Neuronal stem cell (in vitro differentiated cells): ENCODE measurements around the gene SPRR1B. TPM values are rescaled to one million over a fixed set of nuclear protein-coding genes. Genes with fewer than 3 reads are reported as not detected.

ENCODE experiments used
- DNase-seq: peaks from one replicate; pipeline ENCODE4 v3.0.0-alpha.2; 2013; ENCODE audit warnings: low spot score
- H2AFZ ChIP-seq: one replicate; pipeline ENCODE4 v1.6.1; 2013; ENCODE audit warnings: mild to moderate bottlenecking, low read length, inconsistent platforms
- H2AK5ac ChIP-seq: 2 replicates; pipeline ENCODE4 v1.6.1; 2013; ENCODE audit warnings: low read depth, mild to moderate bottlenecking, inconsistent platforms, low read length, moderate library complexity, mixed read lengths
- H2BK120ac ChIP-seq: 2 replicates; pipeline ENCODE4 v1.6.1; 2013; ENCODE audit warnings: low read depth, mild to moderate bottlenecking, inconsistent platforms, low read length, moderate library complexity, mixed read lengths
- H2BK12ac ChIP-seq: one replicate; pipeline ENCODE4 v1.6.1; 2013; ENCODE audit warnings: low read length, inconsistent platforms
- H2BK15ac ChIP-seq: 2 replicates; pipeline ENCODE4 v1.6.1; 2013; ENCODE audit warnings: mild to moderate bottlenecking, low read length, inconsistent platforms, mixed read lengths
- H2BK5ac ChIP-seq: one replicate; pipeline ENCODE4 v1.6.1; 2013; ENCODE audit warnings: inconsistent platforms, mild to moderate bottlenecking, low read length, moderate library complexity
- H3K14ac ChIP-seq: one replicate; pipeline ENCODE4 v1.6.1; 2013; ENCODE audit warnings: low read length, inconsistent platforms
- H3K18ac ChIP-seq: 2 replicates; pipeline ENCODE4 v1.6.1; 2013; ENCODE audit warnings: low read length, inconsistent platforms
- H3K23ac ChIP-seq: 2 replicates; pipeline ENCODE4 v1.6.1; 2013; ENCODE audit warnings: low read depth, mild to moderate bottlenecking, mixed read lengths, low read length, inconsistent platforms; ENCODE audit not compliant: poor library complexity
- H3K27ac ChIP-seq: replicated peaks from 3 replicates; pipeline ENCODE4 v1.5.1; 2013; ENCODE audit warnings: low read length, inconsistent platforms
- H3K27me3 ChIP-seq, 3 experiments: 2 replicates each; pipeline ENCODE4 v1.6.1; 2013; ENCODE audit warnings: low read length in 3 of 3, mild to moderate bottlenecking in 2 of 3, inconsistent platforms in 1 of 3, low read depth in 1 of 3, mixed read lengths in 1 of 3, moderate library complexity in 1 of 3; ENCODE audit not compliant: control insufficient read depth in 3 of 3, insufficient read depth in 3 of 3
- H3K36me3 ChIP-seq, 2 donors: replicated peaks in 1 of 2; 2 replicates each; pipeline ENCODE4 v1.6.1; 2013; ENCODE audit warnings: low read length in 2 of 2; ENCODE audit not compliant: control insufficient read depth in 2 of 2, insufficient read depth in 2 of 2
- H3K4ac ChIP-seq: 2 replicates; pipeline ENCODE4 v1.6.1; 2013; ENCODE audit warnings: inconsistent platforms, mild to moderate bottlenecking, low read length, moderate library complexity
- H3K4me1 ChIP-seq, 2 donors: 1 replicate in 1 of 2; 2 replicates in 1 of 2; pipeline ENCODE4 v1.6.1; 2013; ENCODE audit warnings: low read length in 2 of 2, low read depth in 1 of 2; ENCODE audit not compliant: control insufficient read depth in 2 of 2, insufficient read depth in 1 of 2
- H3K4me2 ChIP-seq: one replicate; pipeline ENCODE4 v1.6.1; 2013; ENCODE audit warnings: mild to moderate bottlenecking, low read length, inconsistent platforms; ENCODE audit not compliant: insufficient read depth, poor library complexity, severe bottlenecking
- H3K4me3 ChIP-seq, 2 donors: 2 replicates each; pipeline ENCODE4 v1.5.1; 2013; ENCODE audit warnings: low read length in 2 of 2, mild to moderate bottlenecking in 2 of 2, inconsistent platforms in 1 of 2, moderate library complexity in 1 of 2
- H3K79me1 ChIP-seq: one replicate; pipeline ENCODE4 v1.6.1; 2013; ENCODE audit warnings: low read depth, mild to moderate bottlenecking, inconsistent platforms, low read length, moderate library complexity
- H3K9ac ChIP-seq: one replicate; pipeline ENCODE4 v1.6.1; 2013; ENCODE audit warnings: mild to moderate bottlenecking, low read depth, low read length, inconsistent platforms; ENCODE audit not compliant: poor library complexity
- H3K9me3 ChIP-seq, 2 donors: replicated peaks in 1 of 2; 2 replicates each; pipeline versions ENCODE3 to v1.6.1; 2013; ENCODE audit warnings: low read length in 2 of 2, mild to moderate bottlenecking in 2 of 2, inconsistent platforms in 1 of 2, low read depth in 1 of 2, mixed read lengths in 1 of 2, moderate library complexity in 1 of 2; ENCODE audit not compliant: control insufficient read depth in 2 of 2, insufficient read depth in 1 of 2
- H4K8ac ChIP-seq: one replicate; pipeline ENCODE4 v1.6.1; 2013; ENCODE audit warnings: low read depth, mild to moderate bottlenecking, inconsistent platforms, low read length, moderate library complexity
- H4K91ac ChIP-seq: one replicate; pipeline ENCODE4 v1.6.1; 2013; ENCODE audit warnings: low read length, low read depth, mild to moderate bottlenecking, inconsistent platforms; ENCODE audit not compliant: poor library complexity
- WGBS, 2 donors: extraction: QIAGEN DNeasy Blood & Tissue Kit; methylation state at CpG; one replicate each; pipeline ENCODE4 v1.1.7; 2013; ENCODE audit warnings: missing lambda C conversion rate in 2 of 2, mixed read lengths in 1 of 2; ENCODE audit not compliant: insufficient read length in 2 of 2, insufficient replicate concordance in 1 of 2; ENCODE audit errors: extremely low coverage in 2 of 2; 5-methylcytosine and 5-hydroxymethylcytosine counted together
- polyA plus RNA-seq, 2 experiments: library from polyadenylated mRNA; stranded (reverse); fragments of 200-250 nt; gene quantifications; one replicate each; pipeline ENCODE4 v1.2.3, GENCODE V29; 2013

SPRR1B gene, protein sequence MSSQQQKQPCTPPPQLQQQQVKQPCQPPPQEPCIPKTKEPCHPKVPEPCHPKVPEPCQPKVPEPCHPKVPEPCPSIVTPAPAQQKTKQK
- not detected for polyA plus RNA-seq (2013, experiment 1 of 2)
- polyA plus RNA-seq (2013, experiment 2 of 2), result not detected

DNA sequence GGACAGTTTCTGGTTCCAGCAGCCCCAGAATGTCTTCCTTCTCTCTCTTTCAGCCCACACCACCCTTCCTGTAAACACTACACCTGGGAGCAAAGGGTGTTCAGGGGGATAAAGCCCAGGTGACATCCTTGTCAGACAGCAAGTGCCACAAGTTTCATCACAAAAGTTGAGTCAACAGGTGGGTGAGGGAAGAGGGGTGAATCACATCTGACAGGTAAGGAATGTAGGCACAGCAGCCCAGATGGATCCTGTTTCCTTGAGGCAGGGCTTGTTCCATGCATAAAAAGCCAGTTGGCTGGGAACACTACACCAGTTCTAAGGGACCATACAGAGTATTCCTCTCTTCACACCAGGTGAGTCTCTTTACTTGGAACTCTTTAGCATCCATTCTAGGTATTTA is at the start of gene SPRR1B:
Gene SPRR1B (plus strand): TSS at position 309 of the 400 bp plus-strand sequence. CDS start 1,143 bp downstream, outside the sequence.
- no peak within 1 kb of the TSS for H3K14ac ChIP-seq
- no peak within 1 kb of the TSS for H3K4ac ChIP-seq
- no peaks in the 10 kb centered on the region for H3K36me3 ChIP-seq
- H3K27ac ChIP-seq, result no peak within 1 kb of the TSS
- no peak within 1 kb of the TSS for H3K4me3 ChIP-seq
- no peak within 1 kb of the TSS for H2BK12ac ChIP-seq
- H2AFZ ChIP-seq, result no peak within 1 kb of the TSS
- no peaks in the 10 kb centered on the region for H3K79me1 ChIP-seq
- no peak within 1 kb of the TSS for H3K9ac ChIP-seq
- H2BK120ac ChIP-seq, result no peak within 1 kb of the TSS
- no peak within 1 kb of the TSS for H3K4me2 ChIP-seq
- no peak within 1 kb of the TSS for H4K8ac ChIP-seq
- no peaks in the 10 kb centered on the region for H3K27me3 ChIP-seq
- no peak within 1 kb of the TSS for H4K91ac ChIP-seq
- H2BK15ac ChIP-seq, result no peak within 1 kb of the TSS
- H3K9me3 ChIP-seq, result no peaks in the 10 kb centered on the region
- no peak within 1 kb of the TSS for H2AK5ac ChIP-seq
- H3K23ac ChIP-seq, result no peak within 1 kb of the TSS
- H3K18ac ChIP-seq, result no peak within 1 kb of the TSS
- DNase-seq, result no peak
- H3K4me1 ChIP-seq, result peaks cover 0 to 4% of the 10 kb centered on the region in 2 donors
- no peak within 1 kb of the TSS for H2BK5ac ChIP-seq

GRCh38 chr1:152982076-152982475 is 48.9 kb upstream of the SPRR1B start:
- H3K9ac ChIP-seq, result no peak overlapping the region
- H3K27ac ChIP-seq, result no peak overlapping the region
- H3K36me3 ChIP-seq, result no peaks in the 10 kb centered on the region
- no peak for DNase-seq
- no peak overlapping the region for H2BK12ac ChIP-seq
- no peak overlapping the region for H3K4ac ChIP-seq
- no peak overlapping the region for H3K4me3 ChIP-seq
- H2AFZ ChIP-seq, result no peak overlapping the region
- no peak overlapping the region for H3K23ac ChIP-seq
- H2BK120ac ChIP-seq, result no peak overlapping the region
- no peak overlapping the region for H4K8ac ChIP-seq
- H4K91ac ChIP-seq, result no peak overlapping the region
- no peak overlapping the region for H3K4me2 ChIP-seq
- H3K14ac ChIP-seq, result no peak overlapping the region
- H3K27me3 ChIP-seq, result no peaks in the 10 kb centered on the region
- H3K79me1 ChIP-seq, result no peaks in the 10 kb centered on the region
- no peak overlapping the region for H2BK5ac ChIP-seq
- no peak overlapping the region for H2BK15ac ChIP-seq
- H3K18ac ChIP-seq, result no peak overlapping the region
- no CpG with 5 or more reads among the region's 4 CpGs for WGBS, 2 donors
- H3K9me3 ChIP-seq, result no peaks in the 10 kb centered on the region
- no peaks in the 10 kb centered on the region for H3K4me1 ChIP-seq
- no peak overlapping the region for H2AK5ac ChIP-seq

- Histone ChIP-seq H2AK5ac (no peak overlapping the region), H3K9me3 (no peaks in the 10 kb centered on the region), H2BK120ac (no peak overlapping the region), H2BK15ac (no peak overlapping the region), H4K91ac (no peak overlapping the region), H2AFZ (no peak overlapping the region), H3K14ac (no peak overlapping the region), H3K9ac (no peak overlapping the region), H3K18ac (no peak overlapping the region), H3K27me3 (no peaks in the 10 kb centered on the region), H2BK12ac (no peak overlapping the region), H3K4me1 (no peaks in the 10 kb centered on the region), H3K27ac (no peak overlapping the region), H3K79me1 (no peaks in the 10 kb centered on the region), H3K23ac (no peak overlapping the region), H3K36me3 (no peaks in the 10 kb centered on the region), H2BK5ac (no peak overlapping the region), H3K4ac (no peak overlapping the region), H3K4me2 (no peak overlapping the region), H3K4me3 (no peak overlapping the region), H4K8ac (no peak overlapping the region)
- DNase-seq, result no peak
Observed at GRCh38 chr1:152983234-152983633, 47.8 kb upstream of the SPRR1B start.

GRCh38 chr1:152983743-152984142 is 47.3 kb upstream of the SPRR1B start, which contains the start of gene SPRR1A:
Gene SPRR1A, plus strand, starts transcription at chr1:152984081. Its CDS starts 1,150 bp downstream, at chr1:152985231.
- DNase-seq, result no peak
- Histone ChIP-seq H3K79me1 (no peaks in the 10 kb centered on the region), H3K4ac (no peak within 1 kb of the TSS), H3K4me3 (no peak within 1 kb of the TSS), H3K23ac (no peak within 1 kb of the TSS), H3K9ac (no peak within 1 kb of the TSS), H3K36me3 (no peaks in the 10 kb centered on the region), H2BK15ac (no peak within 1 kb of the TSS), H3K18ac (no peak within 1 kb of the TSS), H2BK12ac (no peak within 1 kb of the TSS), H2BK120ac (no peak within 1 kb of the TSS), H2BK5ac (no peak within 1 kb of the TSS), H3K27ac (no peak within 1 kb of the TSS), H3K9me3 (no peaks in the 10 kb centered on the region), H2AK5ac (no peak within 1 kb of the TSS), H3K4me2 (no peak within 1 kb of the TSS), H2AFZ (no peak within 1 kb of the TSS), H3K27me3 (no peaks in the 10 kb centered on the region), H4K91ac (no peak within 1 kb of the TSS), H3K4me1 (no peaks in the 10 kb centered on the region), H4K8ac (no peak within 1 kb of the TSS), H3K14ac (no peak within 1 kb of the TSS)
- no CpG with 5 or more reads among the region's 3 CpGs for WGBS, 2 donors
